Measurements from ENCODE around the gene NAA38.
"Not testable (repeated sequence)": the region's sequence is repeated elsewhere in the genome, so short reads cannot be mapped to it uniquely, and the experiment has no call there.

The NAA38 gene

DNA sequence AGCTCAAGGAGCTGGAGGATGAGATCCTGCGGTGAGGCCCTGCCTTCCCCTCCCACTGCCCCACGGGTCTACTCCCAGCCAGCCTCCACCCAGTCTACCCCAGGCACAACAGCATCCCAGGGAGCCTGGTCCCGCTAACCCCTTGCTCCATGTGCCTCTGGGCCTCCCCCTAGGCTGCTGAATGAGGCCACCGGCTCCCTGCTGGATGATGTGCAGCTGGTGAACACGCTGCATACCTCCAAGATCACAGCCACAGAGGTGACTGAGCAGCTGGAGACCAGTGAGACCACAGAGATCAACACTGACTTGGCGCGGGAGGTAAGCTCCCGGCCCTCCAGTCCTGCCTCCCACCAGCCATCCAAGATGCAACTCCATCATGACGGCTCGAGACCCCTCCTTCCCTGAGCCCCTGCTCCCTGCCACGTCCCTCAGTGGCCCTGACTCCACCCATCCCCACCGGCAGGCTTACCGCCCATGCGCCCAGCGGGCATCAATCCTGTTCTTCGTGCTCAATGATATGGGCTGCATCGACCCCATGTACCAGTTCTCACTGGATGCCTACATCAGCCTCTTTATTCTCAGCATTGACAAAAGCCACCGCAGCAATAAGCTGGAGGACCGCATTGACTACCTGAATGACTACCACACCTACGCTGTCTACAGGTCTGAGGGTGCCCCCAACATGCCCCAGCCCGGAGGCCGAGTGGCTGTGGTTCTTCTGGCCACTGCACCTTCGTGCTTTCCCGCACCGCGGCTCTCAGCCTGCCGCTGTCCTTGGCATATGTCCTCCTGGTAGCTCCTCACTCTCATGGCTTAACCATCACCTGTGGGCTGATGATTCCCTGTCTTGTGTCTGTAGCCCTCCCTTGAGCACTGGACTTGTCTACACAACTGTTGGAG is 38.4 kb downstream of the NAA38 start:
- no peak for DNase-seq

- no peak for DNase-seq
Measured at GRCh38 chr17:7818026-7818425, 39.3 kb downstream of the NAA38 start.

DNA sequence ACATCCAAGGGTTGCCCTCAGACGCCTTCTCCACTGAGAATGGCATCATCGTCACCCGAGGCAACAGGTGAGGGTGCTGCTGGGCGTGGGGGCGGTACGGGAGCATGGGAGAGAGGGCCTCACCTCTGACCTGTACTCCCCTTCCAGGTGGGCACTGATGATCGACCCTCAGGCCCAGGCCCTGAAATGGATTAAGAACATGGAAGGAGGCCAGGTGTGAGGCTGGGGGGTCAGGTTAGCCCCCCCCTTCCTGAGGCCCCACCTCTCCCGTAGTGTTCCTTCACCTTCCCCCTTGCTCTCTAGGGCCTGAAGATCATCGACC is 39.8 kb downstream of the NAA38 start:
- DNase-seq = no peak

GRCh38 chr17:7816926-7817642 is 40.3 kb downstream of the NAA38 start:
- DNase-seq = no peak

DNA sequence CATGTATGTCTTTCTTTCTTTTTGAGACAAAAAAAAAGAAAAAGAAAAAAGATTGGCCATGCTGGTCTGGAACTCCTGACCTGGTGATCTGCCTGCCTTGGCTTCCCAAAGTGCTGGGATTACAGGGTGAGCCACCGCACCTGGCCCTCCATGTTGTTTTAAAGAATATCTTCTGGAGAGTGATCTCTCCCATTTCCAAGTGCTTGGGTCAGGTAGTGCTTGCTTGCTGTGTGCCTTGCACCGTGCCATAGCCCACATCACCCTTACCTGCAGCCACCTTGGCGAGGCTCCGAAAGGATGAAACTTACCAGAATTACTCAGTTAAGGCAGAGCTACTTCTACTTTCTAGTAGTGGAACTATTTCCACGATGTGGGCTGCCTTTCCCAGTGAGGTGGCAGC is 42.4 kb downstream of the NAA38 start:
- no peak for DNase-seq

GRCh38 chr17:7811251-7811650 is 46.1 kb downstream of the NAA38 start:
- no peak for DNase-seq

DNA sequence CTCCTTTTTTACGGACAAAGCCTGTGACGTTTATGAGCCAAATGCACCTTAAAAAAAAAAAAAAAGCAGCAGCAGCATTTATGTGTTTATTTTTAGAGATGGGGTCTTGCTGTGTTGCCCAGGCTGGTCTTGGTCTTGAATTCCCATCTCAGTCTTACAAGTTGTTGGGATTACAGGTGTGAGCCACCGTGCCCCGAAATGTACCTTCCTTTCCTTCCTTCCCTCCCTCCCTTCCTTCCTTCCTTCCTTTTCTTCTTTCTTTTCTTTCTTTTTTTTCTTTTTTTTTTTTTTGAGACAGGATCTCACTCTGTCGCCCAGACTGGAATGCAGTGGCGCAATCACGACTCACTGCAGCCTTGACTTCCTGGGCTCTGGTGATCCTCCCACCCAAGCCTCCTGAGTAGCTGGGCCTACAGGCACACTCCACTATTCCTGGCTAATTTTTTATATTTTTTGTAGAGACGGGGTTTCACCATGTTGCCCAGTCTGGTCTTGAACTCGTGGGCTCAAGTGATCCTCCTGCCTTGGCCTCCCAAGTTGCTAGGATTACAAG is 47.5 kb downstream of the NAA38 start:
- not testable (repeated sequence) for DNase-seq

GRCh38 chr17:7809086-7809790 is 48.1 kb downstream of the NAA38 start:
- no peak for DNase-seq

- no peak for DNase-seq
Measured at GRCh38 chr17:7807206-7807605, 50.2 kb downstream of the NAA38 start.

Measured in activated naive CD4-positive, alpha-beta T cell treated with anti-CD3 and anti-CD28 coated beads, Interleukin-2, amount 50 U/mL, for 16 hours (primary cell).